Kidney tubule cell (primary cell): Measurements from ENCODE around the gene GRB10.

Experiments used
- DNase-seq: peaks from one replicate; pipeline ENCODE4 v3.0.0-alpha.2; 2018; ENCODE audit warnings: low spot score

GRB10 gene

GRCh38 chr7:50544992-50545391 is 237.7 kb downstream of the GRB10 start:
- DNase-seq: no peak

GRCh38 chr7:50543776-50544442 is 238.8 kb downstream of the GRB10 start:
- no peak for DNase-seq

GRCh38 chr7:50542132-50542531 is 240.6 kb downstream of the GRB10 start:
- no peak for DNase-seq

GRCh38 chr7:50540785-50541579 is 241.7 kb downstream of the GRB10 start:
- DNase-seq: no peak
